C4-2B (cell line): ENCODE data around the gene TUBA4A.

ENCODE experiments used
- ZFX ChIP-seq: fragments of 450-650 bp; IDR thresholded peaks from 2 replicates; pipeline ENCODE4 v1.6.1; 2017
- TF ChIP-seq, protein P1 (sequence below): fragments of 450-650 bp; conservative IDR thresholded peaks from 2 replicates; pipeline ENCODE4 v1.5.1; 2017; ENCODE audit warnings: mild to moderate bottlenecking

DNA sequence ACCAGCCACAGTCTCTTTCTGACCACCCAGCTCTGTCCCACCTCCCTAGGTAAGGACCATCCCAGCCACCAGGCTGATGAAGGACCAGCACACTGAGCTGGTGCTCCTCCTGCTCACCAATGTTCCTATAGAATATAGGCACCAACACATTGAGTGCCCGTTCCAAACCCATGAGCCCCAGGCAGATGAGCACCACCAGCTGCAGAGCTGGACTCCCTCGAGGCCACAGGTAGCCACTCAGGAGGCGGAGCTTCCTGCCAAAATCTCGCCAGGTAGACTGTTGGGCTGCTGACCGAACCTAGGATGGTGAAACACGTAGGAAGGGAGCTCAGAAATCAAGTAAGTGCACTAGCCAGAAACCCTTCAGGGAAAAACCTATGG, 37.2 kb downstream of the TUBA4A start:
- TF ChIP-seq, protein P1, sequence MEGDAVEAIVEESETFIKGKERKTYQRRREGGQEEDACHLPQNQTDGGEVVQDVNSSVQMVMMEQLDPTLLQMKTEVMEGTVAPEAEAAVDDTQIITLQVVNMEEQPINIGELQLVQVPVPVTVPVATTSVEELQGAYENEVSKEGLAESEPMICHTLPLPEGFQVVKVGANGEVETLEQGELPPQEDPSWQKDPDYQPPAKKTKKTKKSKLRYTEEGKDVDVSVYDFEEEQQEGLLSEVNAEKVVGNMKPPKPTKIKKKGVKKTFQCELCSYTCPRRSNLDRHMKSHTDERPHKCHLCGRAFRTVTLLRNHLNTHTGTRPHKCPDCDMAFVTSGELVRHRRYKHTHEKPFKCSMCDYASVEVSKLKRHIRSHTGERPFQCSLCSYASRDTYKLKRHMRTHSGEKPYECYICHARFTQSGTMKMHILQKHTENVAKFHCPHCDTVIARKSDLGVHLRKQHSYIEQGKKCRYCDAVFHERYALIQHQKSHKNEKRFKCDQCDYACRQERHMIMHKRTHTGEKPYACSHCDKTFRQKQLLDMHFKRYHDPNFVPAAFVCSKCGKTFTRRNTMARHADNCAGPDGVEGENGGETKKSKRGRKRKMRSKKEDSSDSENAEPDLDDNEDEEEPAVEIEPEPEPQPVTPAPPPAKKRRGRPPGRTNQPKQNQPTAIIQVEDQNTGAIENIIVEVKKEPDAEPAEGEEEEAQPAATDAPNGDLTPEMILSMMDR = no peak
- no peak for TF ChIP-seq ZFX
